ENCODE data around the gene FGD6. TPM values are rescaled to one million over a fixed set of nuclear protein-coding genes. Genes with fewer than 3 reads are reported as not detected.

FGD6 gene
- total and polyA plus RNA-seq, 2 donors (not counting 1 experiment from before 2014, with no cell fraction given) = 1.2 to 8.4 TPM

DNA sequence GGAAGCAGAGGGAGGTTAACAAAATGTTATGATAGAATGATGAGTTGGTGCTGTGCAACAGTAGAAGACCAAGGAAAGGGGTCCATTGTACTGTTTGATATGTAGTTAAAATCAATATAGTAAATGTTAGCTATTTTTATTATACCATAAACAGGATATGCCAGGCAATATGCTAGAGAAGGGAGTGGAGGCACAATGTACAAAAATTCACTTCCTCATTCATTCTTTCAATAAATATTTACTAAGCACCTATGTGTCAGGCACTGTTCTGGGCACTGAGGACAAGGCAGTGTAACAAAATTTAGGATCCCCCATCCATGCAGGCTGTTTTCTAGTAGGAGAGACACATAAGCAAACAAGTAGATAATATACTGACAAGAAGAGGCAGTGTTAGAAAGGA, 25.0 kb downstream of the FGD6 start:
- no peaks in the 10 kb centered on the region for H3K79me2 ChIP-seq (ENCODE audit: control insufficient read depth, insufficient read depth, low read length)
- CTCF ChIA-PET = interaction anchor here (1.0 kb wide), 1 partner anchor 75 kb away, joined by 4 read pairs; no protein-coding TSS in a partner anchor
- H3K27me3 Mint-ChIP-seq = no peaks in the 10 kb centered on the region

DNA sequence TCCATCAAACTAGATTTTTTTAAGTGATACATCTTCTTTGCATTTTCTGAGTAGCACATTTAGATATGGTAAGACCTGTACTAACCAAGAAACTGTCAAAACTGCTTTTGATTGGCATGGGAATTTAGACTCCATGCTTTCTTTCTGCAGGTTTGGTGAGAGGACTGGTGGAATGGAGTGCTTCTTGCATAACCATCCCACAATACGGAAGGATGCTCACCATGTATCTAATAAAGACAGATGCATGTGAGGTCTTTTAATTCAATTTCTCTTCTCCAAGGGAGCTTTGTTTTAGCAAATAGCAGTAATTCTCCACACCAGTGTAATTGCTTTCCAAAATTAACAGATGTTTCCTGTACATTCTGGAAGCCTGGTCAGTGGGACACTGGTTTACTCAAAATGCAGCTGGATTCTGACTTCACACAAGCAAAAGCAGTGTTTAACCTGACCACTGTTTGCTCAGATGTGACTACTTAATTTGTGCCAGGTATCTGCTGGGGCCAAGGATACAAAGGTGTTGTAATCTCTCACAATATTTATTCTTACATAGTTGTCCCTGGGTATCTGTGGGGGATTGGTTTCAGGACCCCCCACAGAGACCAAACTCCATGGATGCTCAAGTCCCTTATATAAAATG, 26.1 kb downstream of the FGD6 start:
- Histone ChIP-seq H3K27me3 (replicated peaks in 1 of 4; ENCODE audit: control extremely low read depth in 1 of 4, control insufficient read depth in 3 of 4, insufficient read depth in 4 of 4, low read length in 3 of 4) (no peaks in the 10 kb centered on the region), H3K27ac (ENCODE audit: low read length in 2 of 2) (no peak overlapping the region), H3K4me1 (ENCODE audit: control insufficient read depth in 2 of 2, insufficient read depth in 2 of 2, low read length in 2 of 2) (no peaks in the 10 kb centered on the region), H3K4me2 (replicated peaks; ENCODE audit: low read depth, low read length, poor library complexity, severe bottlenecking) (no peak overlapping the region), H3K79me2 (ENCODE audit: control insufficient read depth, insufficient read depth, low read length) (no peaks in the 10 kb centered on the region), H3K4me3 (ENCODE audit: control extremely low read depth in 1 of 5, extremely low read depth in 1 of 5, insufficient read depth in 1 of 5, low read depth in 2 of 5, low read length in 4 of 5) (no peak overlapping the region), H2AFZ (ENCODE audit: insufficient read depth, low read depth, low read length, poor library complexity, severe bottlenecking) (no peak overlapping the region), H3K36me3 (replicated peaks in 1 of 2; ENCODE audit: control extremely low read depth in 1 of 2, control insufficient read depth in 1 of 2, extremely low read depth in 1 of 2, insufficient read depth in 2 of 2, low read length in 1 of 2) (no peaks in the 10 kb centered on the region), H3K9ac (ENCODE audit: low read length) (no peak overlapping the region), H4K20me1 (ENCODE audit: control insufficient read depth, insufficient read depth, low read length, poor library complexity, severe bottlenecking) (no peaks in the 10 kb centered on the region), H3K9me3 (ENCODE audit: control extremely low read depth in 1 of 3, control insufficient read depth in 2 of 3, insufficient read depth in 1 of 3, low read length in 2 of 3) (no peaks in the 10 kb centered on the region)
- H3K27ac Mint-ChIP-seq = no peak overlapping the region
- no peak for DNase-seq
- no peak for ATAC-seq (ENCODE audit: low read depth)
- ChIA-PET CTCF (no interaction called here), POLR2A (no interaction called here)
- peaks cover 10% of the 10 kb centered on the region for H3K4me1 Mint-ChIP-seq
- WGBS (ENCODE audit: insufficient coverage) = no CpG with 5 or more reads among the region's 1 CpG
- TF ChIP-seq EZH2 (IDR thresholded peaks at IDR 0.05; ENCODE audit: borderline replicate concordance, insufficient read depth, low read depth, low read length, poor library complexity, severe bottlenecking) = no peak
- TF ChIP-seq, protein P1, sequence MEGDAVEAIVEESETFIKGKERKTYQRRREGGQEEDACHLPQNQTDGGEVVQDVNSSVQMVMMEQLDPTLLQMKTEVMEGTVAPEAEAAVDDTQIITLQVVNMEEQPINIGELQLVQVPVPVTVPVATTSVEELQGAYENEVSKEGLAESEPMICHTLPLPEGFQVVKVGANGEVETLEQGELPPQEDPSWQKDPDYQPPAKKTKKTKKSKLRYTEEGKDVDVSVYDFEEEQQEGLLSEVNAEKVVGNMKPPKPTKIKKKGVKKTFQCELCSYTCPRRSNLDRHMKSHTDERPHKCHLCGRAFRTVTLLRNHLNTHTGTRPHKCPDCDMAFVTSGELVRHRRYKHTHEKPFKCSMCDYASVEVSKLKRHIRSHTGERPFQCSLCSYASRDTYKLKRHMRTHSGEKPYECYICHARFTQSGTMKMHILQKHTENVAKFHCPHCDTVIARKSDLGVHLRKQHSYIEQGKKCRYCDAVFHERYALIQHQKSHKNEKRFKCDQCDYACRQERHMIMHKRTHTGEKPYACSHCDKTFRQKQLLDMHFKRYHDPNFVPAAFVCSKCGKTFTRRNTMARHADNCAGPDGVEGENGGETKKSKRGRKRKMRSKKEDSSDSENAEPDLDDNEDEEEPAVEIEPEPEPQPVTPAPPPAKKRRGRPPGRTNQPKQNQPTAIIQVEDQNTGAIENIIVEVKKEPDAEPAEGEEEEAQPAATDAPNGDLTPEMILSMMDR (IDR thresholded peaks at IDR 0.05) = no peak
- H3K4me3 Mint-ChIP-seq = no peak overlapping the region
- H3K9me3 Mint-ChIP-seq (ENCODE audit: insufficient read depth) = no peaks in the 10 kb centered on the region
- intact Hi-C loops (cut with micrococcal nuclease) = no loop called here
- no peaks in the 10 kb centered on the region for H3K27me3 Mint-ChIP-seq

More for the DNA sequence above, 25.0 kb downstream of the FGD6 start:
- Histone ChIP-seq H3K9ac (ENCODE audit: low read length) (no peak overlapping the region), H3K27me3 (replicated peaks in 1 of 4; ENCODE audit: control extremely low read depth in 1 of 4, control insufficient read depth in 3 of 4, insufficient read depth in 4 of 4, low read length in 3 of 4) (no peaks in the 10 kb centered on the region), H3K4me2 (replicated peaks; ENCODE audit: low read depth, low read length, poor library complexity, severe bottlenecking) (no peak overlapping the region), H3K4me3 (ENCODE audit: control extremely low read depth in 1 of 5, extremely low read depth in 1 of 5, insufficient read depth in 1 of 5, low read depth in 2 of 5, low read length in 4 of 5) (no peak overlapping the region), H4K20me1 (ENCODE audit: control insufficient read depth, insufficient read depth, low read length, poor library complexity, severe bottlenecking) (no peaks in the 10 kb centered on the region), H3K36me3 (replicated peaks in 1 of 2; ENCODE audit: control extremely low read depth in 1 of 2, control insufficient read depth in 1 of 2, extremely low read depth in 1 of 2, insufficient read depth in 2 of 2, low read length in 1 of 2) (no peaks in the 10 kb centered on the region), H2AFZ (ENCODE audit: insufficient read depth, low read depth, low read length, poor library complexity, severe bottlenecking) (no peak overlapping the region), H3K27ac (ENCODE audit: low read length in 2 of 2) (no peak overlapping the region), H3K4me1 (ENCODE audit: control insufficient read depth in 2 of 2, insufficient read depth in 2 of 2, low read length in 2 of 2) (no peaks in the 10 kb centered on the region), H3K9me3 (ENCODE audit: control extremely low read depth in 1 of 3, control insufficient read depth in 2 of 3, insufficient read depth in 1 of 3, low read length in 2 of 3) (no peaks in the 10 kb centered on the region)
- TF ChIP-seq EZH2 (IDR thresholded peaks at IDR 0.05; ENCODE audit: borderline replicate concordance, insufficient read depth, low read depth, low read length, poor library complexity, severe bottlenecking) = no peak
- H3K27ac Mint-ChIP-seq = no peak overlapping the region
- ATAC-seq (ENCODE audit: low read depth) (no peak), DNase-seq (no peak)
- no peak overlapping the region for H3K4me3 Mint-ChIP-seq
- H3K4me1 Mint-ChIP-seq = peaks cover 10% of the 10 kb centered on the region
- no peaks in the 10 kb centered on the region for H3K9me3 Mint-ChIP-seq (ENCODE audit: insufficient read depth)
- POLR2A ChIA-PET = no interaction called here
- intact Hi-C loops (cut with micrococcal nuclease) = no loop called here
